ENCODE results near the gene JARID2.

JARID2 gene

GRCh38 chr6:15452182-15452941, 206.5 kb downstream of the JARID2 start:
- Histone ChIP-seq H2AFZ (ENCODE audit: low read length) (no peak overlapping the region), H3K27me3 (replicated peaks; ENCODE audit: insufficient read depth, low read length) (no peaks in the 10 kb centered on the region), H3K36me3 (replicated peaks; ENCODE audit: insufficient read depth, low read length) (no peaks in the 10 kb centered on the region), H3K4me3 (ENCODE audit: low read length) (no peak overlapping the region), H3K4me2 (ENCODE audit: low read depth, low read length) (no peak overlapping the region), H3K4me1 (ENCODE audit: low read length) (0 out of 2 replicates have a peak, but pooled peaks cover 5% of the 10 kb centered on the region), H4K20me1 (ENCODE audit: insufficient read depth, low read length) (no peaks in the 10 kb centered on the region), H3K27ac (ENCODE audit: low read length) (no peak overlapping the region), H3K9me3 (replicated peaks; ENCODE audit: insufficient read depth, low read length) (no peaks in the 10 kb centered on the region), H3K9me2 (replicated peaks; ENCODE audit: insufficient read depth, low read length) (no peaks in the 10 kb centered on the region), H3F3A (ENCODE audit: insufficient read depth, low read length) (0 out of 2 replicates have a peak, but pooled peaks cover 4% of the 10 kb centered on the region), H3K79me2 (ENCODE audit: low read length) (peaks cover 49% of the 10 kb centered on the region), H3K9ac (ENCODE audit: low read length) (no peak overlapping the region)
- no peak for TF ChIP-seq EZH2 (optimal IDR thresholded peaks at IDR 0.05; ENCODE audit: low read depth, low read length)
- TF ChIP-seq EZH2phosphoT487 (IDR thresholded peaks at IDR 0.05; ENCODE audit: low read length) = no peak
- TF ChIP-seq, protein P1, sequence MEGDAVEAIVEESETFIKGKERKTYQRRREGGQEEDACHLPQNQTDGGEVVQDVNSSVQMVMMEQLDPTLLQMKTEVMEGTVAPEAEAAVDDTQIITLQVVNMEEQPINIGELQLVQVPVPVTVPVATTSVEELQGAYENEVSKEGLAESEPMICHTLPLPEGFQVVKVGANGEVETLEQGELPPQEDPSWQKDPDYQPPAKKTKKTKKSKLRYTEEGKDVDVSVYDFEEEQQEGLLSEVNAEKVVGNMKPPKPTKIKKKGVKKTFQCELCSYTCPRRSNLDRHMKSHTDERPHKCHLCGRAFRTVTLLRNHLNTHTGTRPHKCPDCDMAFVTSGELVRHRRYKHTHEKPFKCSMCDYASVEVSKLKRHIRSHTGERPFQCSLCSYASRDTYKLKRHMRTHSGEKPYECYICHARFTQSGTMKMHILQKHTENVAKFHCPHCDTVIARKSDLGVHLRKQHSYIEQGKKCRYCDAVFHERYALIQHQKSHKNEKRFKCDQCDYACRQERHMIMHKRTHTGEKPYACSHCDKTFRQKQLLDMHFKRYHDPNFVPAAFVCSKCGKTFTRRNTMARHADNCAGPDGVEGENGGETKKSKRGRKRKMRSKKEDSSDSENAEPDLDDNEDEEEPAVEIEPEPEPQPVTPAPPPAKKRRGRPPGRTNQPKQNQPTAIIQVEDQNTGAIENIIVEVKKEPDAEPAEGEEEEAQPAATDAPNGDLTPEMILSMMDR (IDR thresholded peaks at IDR 0.05; ENCODE audit: low read length) = no peak
- DNase-seq = no peak

DNA sequence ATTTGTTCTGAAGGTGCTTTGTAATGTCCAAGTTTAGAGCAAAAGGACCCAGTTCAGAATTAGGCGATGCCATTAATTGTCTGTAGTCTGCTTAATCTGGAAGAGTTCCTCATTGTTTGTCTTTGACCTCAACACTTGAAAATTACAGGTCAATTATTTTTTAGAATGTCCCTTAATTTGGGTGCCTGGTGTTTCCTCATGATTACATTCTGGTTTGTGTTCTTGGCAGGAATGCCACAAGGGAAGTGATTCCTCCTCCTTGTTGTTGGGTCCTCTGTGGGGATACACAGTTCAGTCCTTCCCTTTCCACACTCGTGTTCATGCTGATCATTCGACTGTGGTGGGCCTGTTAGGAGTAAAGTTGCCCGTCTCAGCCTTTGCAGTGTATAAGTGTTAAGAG, 207.3 kb downstream of the JARID2 start:
- H3K9me2 ChIP-seq (replicated peaks; ENCODE audit: insufficient read depth, low read length) = no peaks in the 10 kb centered on the region
- H3K4me1 ChIP-seq (ENCODE audit: low read length) = 0 out of 2 replicates have a peak, but pooled peaks cover 5% of the 10 kb centered on the region
- H4K20me1 ChIP-seq (ENCODE audit: insufficient read depth, low read length) = no peaks in the 10 kb centered on the region
- H3K9ac ChIP-seq (ENCODE audit: low read length) = no peak overlapping the region
- no peaks in the 10 kb centered on the region for H3K27me3 ChIP-seq (replicated peaks; ENCODE audit: insufficient read depth, low read length)
- DNase-seq = no peak
- peaks cover 41% of the 10 kb centered on the region for H3K79me2 ChIP-seq (ENCODE audit: low read length)
- H3K36me3 ChIP-seq (replicated peaks; ENCODE audit: insufficient read depth, low read length) = no peaks in the 10 kb centered on the region
- no peaks in the 10 kb centered on the region for H3K9me3 ChIP-seq (replicated peaks; ENCODE audit: insufficient read depth, low read length)
- H3F3A ChIP-seq (ENCODE audit: insufficient read depth, low read length) = 0 out of 2 replicates have a peak, but pooled peaks cover 4% of the 10 kb centered on the region
- H2AFZ ChIP-seq (ENCODE audit: low read length) = no peak overlapping the region
- no peak overlapping the region for H3K4me3 ChIP-seq (ENCODE audit: low read length)
- no peak overlapping the region for H3K4me2 ChIP-seq (ENCODE audit: low read depth, low read length)
- no peak for TF ChIP-seq EZH2 (optimal IDR thresholded peaks at IDR 0.05; ENCODE audit: low read depth, low read length)
- no peak for TF ChIP-seq EZH2phosphoT487 (IDR thresholded peaks at IDR 0.05; ENCODE audit: low read length)
- TF ChIP-seq, protein P1 (IDR thresholded peaks at IDR 0.05; ENCODE audit: low read length) = no peak
- H3K27ac ChIP-seq (ENCODE audit: low read length) = no peak overlapping the region

DNA sequence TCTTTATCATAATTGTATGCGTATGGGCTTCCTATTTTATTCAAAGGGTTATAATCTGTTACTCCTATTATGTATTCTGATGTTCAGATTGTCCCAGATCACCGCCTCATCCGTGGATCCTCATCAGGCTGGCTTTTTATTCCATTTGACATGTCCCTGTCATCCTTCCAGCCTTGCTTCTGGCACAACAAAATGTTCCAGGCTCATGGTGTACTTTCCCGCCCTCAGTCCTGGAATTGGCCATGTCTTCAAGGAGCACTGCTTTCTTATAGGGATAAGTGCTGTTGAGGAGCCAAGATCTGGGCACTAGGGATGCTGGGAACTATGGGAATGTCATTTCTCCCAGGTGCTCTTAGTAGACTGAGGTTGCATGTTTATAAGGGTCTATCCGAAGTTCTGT, 207.8 kb downstream of the JARID2 start:
- Histone ChIP-seq H3K79me2 (ENCODE audit: low read length) (peaks cover 37% of the 10 kb centered on the region), H3F3A (ENCODE audit: insufficient read depth, low read length) (0 out of 2 replicates have a peak, but pooled peaks cover 4% of the 10 kb centered on the region), H3K27ac (ENCODE audit: low read length) (no peak overlapping the region)

More for the DNA sequence above, 207.8 kb downstream of the JARID2 start:
- Histone ChIP-seq H3K27me3 (replicated peaks; ENCODE audit: insufficient read depth, low read length) (no peaks in the 10 kb centered on the region), H2AFZ (ENCODE audit: low read length) (no peak overlapping the region), H3K9me3 (replicated peaks; ENCODE audit: insufficient read depth, low read length) (no peaks in the 10 kb centered on the region), H3K9ac (ENCODE audit: low read length) (no peak overlapping the region), H3K4me2 (ENCODE audit: low read depth, low read length) (no peak overlapping the region), H3K36me3 (replicated peaks; ENCODE audit: insufficient read depth, low read length) (no peaks in the 10 kb centered on the region), H3K9me2 (replicated peaks; ENCODE audit: insufficient read depth, low read length) (no peaks in the 10 kb centered on the region), H3K4me3 (ENCODE audit: low read length) (no peak overlapping the region), H3K4me1 (ENCODE audit: low read length) (0 out of 2 replicates have a peak, but pooled peaks cover 5% of the 10 kb centered on the region), H4K20me1 (ENCODE audit: insufficient read depth, low read length) (no peaks in the 10 kb centered on the region)
- TF ChIP-seq EZH2phosphoT487 (IDR thresholded peaks at IDR 0.05; ENCODE audit: low read length) = no peak
- no peak for TF ChIP-seq EZH2 (optimal IDR thresholded peaks at IDR 0.05; ENCODE audit: low read depth, low read length)
- TF ChIP-seq, protein P1 (IDR thresholded peaks at IDR 0.05; ENCODE audit: low read length) = no peak
- no peak for DNase-seq
